Kasumi-1 (cell line): ENCODE results near the gene PDK2.

Experiments
- DNase-seq, 2 experiments: peaks; one replicate each; lab custom pipeline; 2025; lab: John Stamatoyannopoulos, UW

PDK2 gene

DNA sequence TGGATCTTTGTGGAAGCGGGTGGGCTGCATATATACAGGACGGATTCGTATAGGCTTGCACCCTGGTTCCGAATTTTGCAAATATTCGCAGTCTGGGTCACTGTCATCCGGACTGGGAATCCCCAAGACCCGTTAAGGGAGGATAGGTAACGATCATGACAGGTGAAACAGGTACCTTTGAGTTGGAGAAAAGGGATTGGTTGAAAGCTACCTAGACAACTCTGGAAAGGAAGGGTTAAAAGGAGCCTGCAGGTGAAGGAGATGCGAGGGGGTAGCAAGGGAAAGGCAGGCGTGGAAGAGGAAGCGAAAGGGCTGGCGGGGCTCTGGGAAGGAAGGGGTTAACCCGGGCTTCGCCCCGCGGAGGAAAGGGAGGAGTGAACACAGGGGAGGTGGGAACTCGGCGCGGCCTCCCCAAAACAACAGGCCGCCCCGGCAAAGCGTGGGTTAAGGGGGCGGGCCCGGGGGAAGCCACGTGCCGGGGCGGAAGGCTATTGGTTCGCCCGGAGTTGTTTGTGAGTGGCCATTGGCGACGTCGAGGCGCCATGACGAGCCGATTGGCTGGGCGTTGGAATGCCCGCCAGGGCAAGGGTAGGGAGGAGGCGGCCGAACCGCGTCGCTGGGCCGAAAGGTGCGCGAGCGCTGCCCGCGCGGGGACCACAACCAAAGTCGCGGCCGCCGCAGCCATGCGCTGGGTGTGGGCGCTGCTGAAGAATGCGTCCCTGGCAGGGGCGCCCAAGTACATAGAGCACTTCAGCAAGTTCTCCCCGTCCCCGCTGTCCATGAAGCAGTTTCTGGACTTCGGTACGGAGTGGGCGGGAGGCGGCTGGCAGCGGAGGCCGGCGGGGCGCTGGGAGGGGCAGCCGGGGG is at the start of gene PDK2:
Gene PDK2, plus strand, starts transcription at position 599 of the 867 bp plus-strand sequence. Its CDS starts 85 bp downstream, at position 684.
- peak; percentile 98 to 99 for DNase-seq

DNA sequence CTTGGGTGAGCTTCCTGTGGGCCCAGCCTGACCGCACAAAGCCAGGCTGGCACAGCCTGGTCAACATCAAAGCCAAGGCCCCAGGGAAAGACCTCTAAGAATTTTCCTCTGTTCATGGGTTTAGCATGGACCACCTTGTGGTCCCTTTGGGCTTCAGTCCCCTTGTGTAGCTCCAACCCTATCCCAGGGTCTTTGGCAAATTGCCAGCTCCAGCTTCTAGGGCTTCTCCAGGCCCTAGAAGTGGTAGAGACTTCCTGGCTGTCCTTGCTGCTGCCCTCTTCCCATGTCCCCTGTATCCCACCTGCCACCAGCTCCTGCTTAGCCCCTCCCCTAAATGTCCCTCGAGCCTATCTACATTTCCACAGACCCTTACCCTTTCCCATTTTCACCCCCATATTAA is 49.0 kb upstream of the PDK2 start:
- no peak for DNase-seq

DNA sequence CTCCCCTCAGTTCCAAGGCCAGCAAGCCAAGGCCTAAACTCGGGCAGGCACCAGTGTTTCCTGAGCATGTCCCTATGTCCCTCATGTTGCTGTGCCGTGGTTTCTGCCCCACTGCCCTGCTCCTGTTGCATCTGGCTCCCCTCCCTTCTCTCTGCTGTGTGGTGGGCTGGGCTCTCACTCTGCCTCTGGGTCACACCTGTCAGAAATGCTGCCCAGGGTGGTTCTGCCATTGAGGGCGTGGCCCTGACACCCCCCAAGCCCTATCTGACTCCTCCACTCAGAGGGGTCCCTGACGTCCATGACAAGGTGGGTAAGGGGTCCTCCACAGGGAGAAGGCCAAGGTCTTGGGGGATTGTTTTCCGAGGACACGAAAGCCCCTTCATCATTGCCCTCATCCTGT is 48.5 kb upstream of the PDK2 start:
- DNase-seq: no peak

DNA sequence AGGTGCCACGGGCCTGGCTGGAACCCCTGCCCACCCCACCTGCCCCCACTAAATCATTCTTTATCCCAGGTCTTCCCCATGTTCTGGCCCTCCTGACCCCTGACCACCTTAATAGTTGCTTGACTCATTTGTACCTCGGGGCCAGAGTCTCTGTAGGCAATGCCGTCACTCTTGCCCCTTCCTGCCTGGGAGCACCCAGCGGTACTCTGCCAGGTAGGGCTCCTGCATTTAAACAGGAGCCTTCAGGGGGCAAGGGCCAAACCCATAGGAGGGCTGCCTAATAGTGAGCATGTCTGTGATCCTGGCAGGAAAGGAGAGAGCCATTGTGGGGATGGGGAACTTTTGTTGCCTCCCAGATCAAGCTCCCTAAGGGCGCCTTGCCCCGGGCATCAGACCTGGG is 48.1 kb upstream of the PDK2 start:
- no peak for DNase-seq

DNA sequence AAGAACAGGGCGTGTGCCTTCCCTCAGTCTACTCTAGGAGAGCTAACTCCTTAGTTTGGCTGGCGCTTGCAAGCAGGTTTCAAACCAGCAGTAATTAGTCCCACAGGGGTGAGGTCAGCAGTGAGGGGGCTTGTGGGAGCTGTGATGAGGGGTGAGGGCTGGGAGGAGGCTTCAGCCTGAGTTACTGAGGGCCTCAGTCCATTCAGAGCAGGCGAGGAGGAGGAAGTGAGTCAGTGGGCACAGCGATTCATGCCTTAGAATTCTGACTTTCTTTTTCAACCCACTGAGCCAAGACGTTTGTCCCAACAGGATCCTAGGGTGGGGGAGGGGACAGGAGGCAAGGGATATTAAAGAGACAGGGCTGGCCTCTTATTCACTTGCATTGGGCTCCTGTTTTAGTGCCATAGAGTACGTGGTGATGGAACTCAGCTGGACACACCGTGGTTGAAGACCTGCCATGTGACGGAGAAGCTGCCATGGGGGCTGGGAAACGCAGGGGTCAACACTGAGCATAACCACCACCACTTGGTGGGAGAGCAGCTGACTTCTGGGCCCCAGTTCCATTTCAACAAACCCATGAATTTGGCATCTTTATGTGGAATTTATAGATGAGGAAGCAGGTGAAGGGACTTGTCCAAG is 47.5 kb upstream of the PDK2 start:
- peak; percentile 40 to 50 for DNase-seq

DNA sequence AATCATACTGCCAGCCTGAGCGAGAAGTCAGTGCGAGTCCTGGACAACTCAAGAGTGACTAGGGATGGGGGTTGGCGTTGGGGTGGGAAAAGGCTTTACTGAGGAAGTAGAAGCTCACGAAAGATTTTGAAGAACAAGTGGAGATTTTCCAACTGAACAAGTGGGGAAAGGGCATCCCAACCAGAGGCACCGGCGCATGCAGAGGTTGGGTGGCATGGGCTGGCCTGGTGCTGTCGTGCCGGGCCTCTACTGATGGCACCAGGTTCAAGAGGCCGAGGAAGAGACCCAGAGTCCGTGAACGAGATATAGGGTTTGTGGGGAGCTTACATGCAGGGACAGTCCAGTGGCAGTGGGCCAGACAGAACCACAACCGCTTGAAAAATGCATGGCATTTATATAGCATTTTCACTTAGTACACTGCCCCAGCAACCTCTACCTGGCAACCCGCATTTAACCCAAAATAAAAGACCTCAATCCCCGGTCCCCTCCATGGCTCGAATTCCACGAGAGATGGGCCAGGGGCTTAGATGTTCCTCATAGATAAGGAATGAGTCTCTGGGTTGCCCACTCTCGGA is 46.9 kb upstream of the PDK2 start:
- no peak for DNase-seq

DNA sequence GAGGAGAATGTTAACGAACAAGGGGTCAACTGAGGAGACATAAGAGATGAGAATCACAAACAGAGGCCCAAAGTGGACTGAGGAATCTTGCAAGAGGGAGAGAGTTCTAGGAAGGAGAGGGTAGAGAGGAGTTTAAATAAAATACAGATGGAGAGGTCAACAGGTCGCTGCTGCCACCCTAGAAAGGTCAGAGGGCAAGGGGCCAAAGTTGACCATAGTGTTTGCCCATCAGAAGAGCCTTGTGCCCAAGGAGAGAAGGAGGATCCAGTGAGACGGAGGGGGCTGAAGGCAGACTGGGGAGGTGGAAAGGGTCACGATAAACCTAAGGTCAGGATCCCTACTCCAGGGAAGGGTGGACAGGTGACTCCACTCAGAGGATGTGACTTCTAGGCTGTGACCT is 46.2 kb upstream of the PDK2 start:
- DNase-seq: no peak

DNA sequence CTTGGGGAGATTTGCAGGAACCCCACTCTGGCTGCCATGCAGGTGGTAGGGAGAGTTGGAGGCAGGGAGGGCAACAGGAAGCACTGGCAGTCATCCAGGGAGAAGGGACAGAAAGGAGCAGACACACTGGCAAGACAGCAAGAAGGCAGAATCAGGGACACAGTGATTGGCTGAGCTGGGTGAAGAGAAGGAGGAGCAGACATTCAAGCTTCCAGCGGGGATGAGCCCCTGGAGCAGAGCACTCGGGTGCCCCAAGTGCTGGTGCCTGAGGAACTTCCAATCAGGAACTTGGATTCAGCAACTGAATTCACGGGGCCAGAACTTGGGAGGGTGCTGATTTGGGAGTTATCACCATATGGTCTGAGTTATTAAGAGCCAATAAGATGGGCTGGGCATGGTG is 45.5 kb upstream of the PDK2 start:
- no peak for DNase-seq

DNA sequence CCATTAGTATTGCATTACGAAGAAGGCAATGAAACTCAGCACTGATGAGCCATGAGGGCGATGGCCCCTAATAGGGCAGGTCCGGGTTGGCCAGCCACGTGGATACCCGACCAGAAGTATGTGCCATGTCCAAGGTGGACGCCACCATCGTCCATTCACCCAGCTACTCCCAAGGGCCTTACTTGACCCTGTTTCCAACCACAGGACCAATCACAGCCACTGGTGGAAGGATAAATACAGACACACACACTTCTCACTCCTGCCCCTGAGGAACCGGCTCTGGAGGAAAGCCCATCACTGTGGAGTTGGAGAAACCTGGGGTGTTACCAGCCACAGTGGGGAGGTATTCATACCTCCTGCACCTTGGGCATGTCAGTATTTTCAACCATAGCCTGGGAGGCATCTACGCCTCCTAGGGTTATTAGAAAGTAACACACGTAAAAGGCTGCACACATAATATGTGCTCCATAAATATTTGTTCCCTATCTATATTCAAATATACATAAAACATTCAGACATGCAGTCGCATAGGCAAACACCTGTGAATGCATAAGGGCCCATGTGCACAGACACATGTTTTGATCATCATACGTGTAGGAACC is 44.6 kb upstream of the PDK2 start:
- DNase-seq: no peak

DNA sequence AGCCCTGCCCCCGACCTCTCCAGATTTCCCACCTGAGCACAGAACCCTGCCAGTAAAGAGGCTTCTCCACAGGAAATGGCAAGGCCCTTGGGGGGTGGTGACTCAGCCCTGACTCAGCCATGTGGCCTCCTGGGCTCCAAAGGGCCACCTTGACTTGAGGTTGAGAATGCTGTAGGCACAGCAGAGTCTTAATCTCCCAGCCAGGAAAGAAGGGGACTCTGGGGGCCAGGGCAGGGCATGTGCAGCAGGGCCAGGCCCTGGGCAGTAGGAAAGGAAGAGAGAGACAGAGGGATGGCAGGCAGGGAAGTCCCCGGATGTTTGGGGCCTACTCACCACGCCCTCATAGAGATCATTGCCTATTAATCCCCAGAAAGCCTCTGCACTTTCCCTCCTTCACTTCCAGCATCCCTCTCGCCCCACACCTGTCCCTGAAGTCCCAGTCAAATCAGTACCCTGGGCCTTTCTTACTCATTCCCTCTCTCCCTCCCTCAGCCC is 44.0 kb upstream of the PDK2 start:
- DNase-seq: no peak

DNA sequence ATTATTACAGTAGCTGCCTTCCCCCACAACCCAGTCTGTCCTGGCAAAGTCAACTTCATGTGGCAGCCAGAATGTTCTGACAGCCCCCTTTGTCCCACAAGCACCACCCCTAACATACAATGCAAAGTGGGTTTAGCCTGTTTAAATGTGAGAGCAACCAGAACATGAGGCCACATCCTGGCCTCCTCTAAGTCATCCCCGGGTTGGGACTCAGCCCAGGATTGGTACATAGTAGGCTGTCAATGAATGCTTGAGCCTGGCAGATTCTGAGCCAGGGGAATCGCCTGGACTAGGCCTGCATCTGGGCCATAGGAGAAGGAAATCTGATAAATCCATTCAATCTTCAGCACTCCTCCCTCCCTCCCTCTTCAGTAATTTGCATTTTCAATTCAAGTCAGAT is 43.5 kb upstream of the PDK2 start:
- no peak for DNase-seq

DNA sequence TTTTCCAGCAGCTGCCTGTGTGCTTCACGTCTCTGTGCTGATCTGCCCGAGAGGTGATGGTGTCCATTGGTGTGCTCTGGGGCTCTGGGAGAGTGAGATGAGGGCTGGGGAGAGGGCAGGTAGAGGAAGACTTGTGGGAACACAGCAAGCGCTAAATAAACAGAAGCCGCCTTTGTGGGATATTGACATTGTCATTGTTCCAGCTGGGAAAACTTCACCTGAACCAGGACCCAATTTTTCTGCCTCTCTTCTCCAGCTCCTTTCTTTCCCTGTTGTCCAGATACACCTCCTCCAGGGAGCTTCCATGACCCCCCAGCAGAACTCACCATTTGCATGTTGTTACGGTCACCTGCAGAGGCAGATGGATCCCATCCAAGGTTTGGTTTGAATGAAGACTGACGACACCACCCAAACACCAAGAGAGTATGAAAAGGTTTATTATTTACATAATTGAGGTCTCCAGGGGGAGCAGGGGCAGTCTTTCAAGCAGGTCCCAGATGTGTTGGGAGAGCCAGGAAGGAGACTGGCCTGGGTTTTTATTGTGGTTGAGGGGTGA is 42.8 kb upstream of the PDK2 start:
- no peak for DNase-seq

DNA sequence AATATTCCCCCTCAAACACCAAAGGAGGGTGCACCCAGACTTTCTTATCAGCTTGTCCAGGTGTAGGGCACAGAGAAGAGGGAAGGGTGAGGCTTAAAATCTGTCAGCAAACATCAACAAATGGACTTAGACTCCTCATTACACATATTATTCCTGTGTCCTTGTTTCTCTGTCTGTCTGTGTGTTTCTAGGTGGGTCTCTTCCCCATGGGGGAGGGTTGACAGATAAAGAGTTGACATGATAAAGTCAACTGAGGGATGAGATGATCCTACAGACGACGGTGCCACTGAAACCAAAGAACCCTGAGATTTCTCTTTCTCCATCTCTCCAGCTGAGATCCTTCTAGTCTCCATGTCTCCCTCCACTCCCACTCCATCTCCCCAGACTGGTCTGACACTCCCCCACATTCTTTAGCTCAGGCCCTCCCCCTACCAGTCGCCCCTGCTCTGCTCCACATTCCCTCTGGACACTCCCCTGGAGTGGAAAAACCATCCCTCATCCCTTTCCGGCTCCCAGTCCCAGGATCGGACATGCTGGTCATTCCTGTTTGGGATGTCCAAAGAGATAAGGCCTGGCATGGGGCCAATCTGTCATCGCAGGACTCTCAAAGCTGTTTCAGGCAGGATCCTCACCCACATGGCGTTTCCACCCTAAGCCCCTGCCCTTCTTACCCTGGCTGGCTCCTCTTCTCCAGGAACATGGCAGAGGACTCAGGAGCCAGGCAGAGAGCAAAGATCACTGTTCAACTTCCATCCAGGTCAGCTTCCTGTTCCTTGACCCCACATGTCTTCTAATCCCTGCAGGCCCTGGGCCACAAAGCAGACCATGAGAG is 42.1 kb upstream of the PDK2 start:
- DNase-seq: no peak

DNA sequence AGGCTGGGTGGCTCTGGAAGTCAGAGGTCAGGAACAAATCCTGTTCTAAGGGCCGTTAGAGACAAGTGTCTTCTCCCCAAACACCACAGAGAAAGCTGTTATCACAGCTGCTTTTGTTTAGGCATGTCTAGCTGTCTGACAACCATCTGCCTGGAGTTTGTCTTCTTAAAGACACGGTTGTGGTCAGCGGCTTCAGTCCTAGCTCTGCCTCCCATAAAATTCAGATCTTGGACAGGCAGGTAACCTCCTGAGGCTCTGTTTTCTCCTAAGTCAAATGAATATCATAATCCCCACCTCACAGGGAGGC is 41.5 kb upstream of the PDK2 start:
- no peak for DNase-seq

DNA sequence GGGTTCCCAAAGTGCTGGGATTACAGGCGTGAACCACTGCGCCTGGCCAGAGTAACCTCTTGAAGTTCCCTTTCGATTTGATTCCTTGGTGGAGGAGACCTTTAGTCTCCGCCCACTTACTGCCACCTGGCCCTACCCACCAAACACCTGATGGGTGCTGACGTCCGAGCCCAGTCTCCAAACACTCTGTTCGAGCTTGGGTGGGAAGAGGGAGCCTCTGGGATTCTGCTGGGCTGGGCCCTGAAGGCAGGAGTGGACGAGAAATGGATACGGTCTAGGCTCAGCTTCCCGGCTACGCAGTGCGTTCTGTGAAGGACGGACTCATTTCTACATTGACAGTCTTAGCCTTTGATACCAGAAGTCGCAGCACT is 40.1 kb upstream of the PDK2 start:
- no peak for DNase-seq

DNA sequence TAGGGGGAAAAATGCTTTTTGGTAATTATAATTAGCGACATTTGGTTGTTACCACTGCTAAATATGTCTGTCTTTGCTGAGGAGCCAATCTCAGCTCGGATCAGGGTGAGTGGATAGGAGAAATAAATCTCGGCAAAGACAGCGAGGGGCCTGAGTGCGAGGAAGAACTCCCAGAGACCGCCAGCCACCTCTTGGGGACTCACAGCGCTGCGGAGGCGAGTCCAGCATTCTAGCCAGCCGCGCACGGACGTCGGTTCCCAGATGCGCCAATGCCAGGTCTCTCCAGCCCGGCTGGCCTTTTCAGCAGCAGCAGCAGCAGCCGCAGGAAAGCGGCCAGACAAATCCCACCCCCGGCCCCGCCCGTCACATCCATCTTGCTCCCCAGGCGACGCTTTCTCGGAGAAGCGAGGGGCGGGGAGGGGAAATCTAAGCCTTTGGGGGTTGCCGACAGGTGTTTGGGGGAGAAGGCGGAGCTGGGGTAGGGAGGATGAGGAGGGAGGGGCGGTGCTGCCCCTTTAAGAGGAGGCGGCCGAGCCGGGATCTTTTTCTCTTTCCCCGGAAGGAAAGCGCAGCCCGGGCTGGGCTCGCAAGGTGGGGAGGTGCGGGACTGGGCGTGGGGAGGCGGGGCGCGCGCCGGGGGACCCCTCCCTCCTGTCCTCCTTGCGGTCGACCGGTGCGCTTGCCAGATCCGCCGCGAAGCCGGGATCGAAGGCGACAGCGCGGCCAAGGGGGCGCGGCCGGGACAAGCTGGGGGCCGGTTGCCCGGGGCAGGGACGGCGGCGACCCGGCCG is 39.5 kb upstream of the PDK2 start, which contains the start of gene ITGA3:
Gene ITGA3, plus strand, starts transcription at position 685 of the 791 bp plus-strand sequence. CDS start 330 bp downstream, outside the sequence.
- DNase-seq: peak in 1 of 2 experiments; percentile 20

DNA sequence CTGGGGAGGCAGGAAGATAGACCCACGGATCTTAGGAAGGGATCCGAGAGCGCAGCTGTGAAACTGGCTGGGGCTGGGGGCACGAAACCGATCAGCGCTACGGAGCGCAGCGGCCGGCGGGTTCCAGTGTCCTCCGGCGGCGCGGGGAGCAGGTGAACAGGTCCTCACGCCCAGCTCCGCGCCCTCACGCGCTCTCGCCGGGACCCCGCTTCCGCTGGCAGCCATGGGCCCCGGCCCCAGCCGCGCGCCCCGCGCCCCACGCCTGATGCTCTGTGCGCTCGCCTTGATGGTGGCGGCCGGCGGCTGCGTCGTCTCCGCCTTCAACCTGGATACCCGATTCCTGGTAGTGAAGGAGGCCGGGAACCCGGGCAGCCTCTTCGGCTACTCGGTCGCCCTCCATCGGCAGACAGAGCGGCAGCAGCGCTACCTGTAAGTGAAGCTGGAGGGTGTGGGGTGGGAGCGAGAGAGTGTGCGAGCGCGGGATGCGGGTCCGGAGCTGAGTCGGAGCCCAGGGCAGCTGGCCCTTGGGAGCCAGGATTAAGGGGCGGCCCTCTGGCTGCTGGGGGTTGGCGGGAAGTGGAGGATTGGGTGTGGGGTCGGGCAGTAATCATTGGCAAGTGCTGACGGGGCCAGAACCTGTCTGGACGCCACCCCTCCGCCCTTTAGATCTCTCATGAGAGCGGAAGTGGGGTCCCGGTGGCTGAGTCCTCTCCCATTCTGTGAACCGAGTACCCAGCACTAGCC is 38.8 kb upstream of the PDK2 start:
- DNase-seq: peak; percentile 51 to 57

DNA sequence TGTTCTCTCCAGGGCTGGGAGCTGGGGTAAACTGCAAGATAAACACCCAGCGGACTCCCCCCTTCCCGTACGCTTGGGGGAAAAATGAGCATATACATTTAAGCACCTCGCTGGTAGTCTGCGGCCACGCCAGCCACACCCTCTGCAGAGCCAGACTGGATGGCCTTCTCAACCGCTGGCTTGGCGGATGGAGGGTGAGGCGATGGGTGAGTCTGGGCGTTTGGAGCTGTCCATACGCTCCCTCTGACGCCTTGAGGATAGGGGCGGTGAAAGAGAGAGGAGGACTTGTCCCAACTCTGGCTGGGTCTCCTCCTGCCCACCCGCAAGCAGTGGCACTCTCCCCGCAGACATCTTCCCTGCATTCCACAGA is 38.2 kb upstream of the PDK2 start:
- no peak for DNase-seq

DNA sequence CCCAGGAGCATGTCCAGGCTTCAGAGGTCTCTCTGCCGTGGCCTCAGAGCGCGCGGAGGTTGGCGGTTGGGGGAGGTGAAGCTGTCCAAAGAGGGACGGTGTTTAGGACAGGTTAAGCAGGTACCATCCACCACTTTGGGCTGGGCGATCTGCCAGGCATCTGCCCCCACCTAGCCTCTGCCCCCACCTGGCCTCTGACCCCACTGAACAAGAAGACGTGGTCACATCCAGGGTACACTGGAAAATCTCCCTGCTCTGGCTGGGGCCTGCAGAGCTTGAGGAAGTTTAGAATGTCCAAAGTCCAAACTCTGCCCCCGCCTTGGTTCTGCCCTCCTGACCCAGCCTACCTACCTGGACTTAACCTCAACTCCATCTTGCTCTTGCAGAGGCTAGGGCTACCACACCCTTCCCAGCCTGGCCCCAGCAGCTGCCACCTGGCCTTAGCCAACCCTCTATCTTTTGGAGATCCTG is 37.6 kb upstream of the PDK2 start:
- DNase-seq: no peak
